Stimulated activated naive B cell treated with anti-CD40 and anti-IgM and Interleukin-4, amounts not matched to agents 10 μg/mL and 1 μg/mL and 100 μg/mL, for 72 hours (primary cell): ENCODE results near the gene CCDC179.

Source experiments
- ATAC-seq, 2 donors: fragments of 150-1000 bp; cut with Tn5 transposase; replicated peaks; 2 replicates each; pipeline ENCODE4 v1.10.0; 2021; ENCODE audit warnings: moderate library complexity in 1 of 2
- DNase-seq: peaks from one replicate; pipeline ENCODE4 v3.0.0; 2021
- H3K27ac Mint-ChIP-seq: one replicate; pipeline ENCODE4 v1.8.0; 2022; ENCODE audit warnings: mild to moderate bottlenecking, mixed read lengths
- H3K27me3 Mint-ChIP-seq, 2 donors: one replicate each; pipeline ENCODE4 v1.8.0; 2022; ENCODE audit warnings: mixed read lengths in 2 of 2
- H3K36me3 Mint-ChIP-seq, 2 donors: one replicate each; pipeline ENCODE4 v1.8.0; 2022; ENCODE audit warnings: mixed read lengths in 2 of 2, mild to moderate bottlenecking in 1 of 2
- H3K4me1 Mint-ChIP-seq, 2 donors: one replicate each; pipeline ENCODE4 v1.8.0; 2022; ENCODE audit warnings: mixed read lengths in 2 of 2, mild to moderate bottlenecking in 1 of 2
- H3K4me3 Mint-ChIP-seq, 2 donors: one replicate each; pipeline ENCODE4 v1.8.0; 2022; ENCODE audit warnings: mild to moderate bottlenecking in 2 of 2, mixed read lengths in 2 of 2, moderate library complexity in 1 of 2
- H3K9me3 Mint-ChIP-seq, 2 donors: one replicate each; pipeline ENCODE4 v1.8.0; 2022; ENCODE audit warnings: mixed read lengths in 2 of 2, mild to moderate bottlenecking in 1 of 2

The CCDC179 gene

DNA sequence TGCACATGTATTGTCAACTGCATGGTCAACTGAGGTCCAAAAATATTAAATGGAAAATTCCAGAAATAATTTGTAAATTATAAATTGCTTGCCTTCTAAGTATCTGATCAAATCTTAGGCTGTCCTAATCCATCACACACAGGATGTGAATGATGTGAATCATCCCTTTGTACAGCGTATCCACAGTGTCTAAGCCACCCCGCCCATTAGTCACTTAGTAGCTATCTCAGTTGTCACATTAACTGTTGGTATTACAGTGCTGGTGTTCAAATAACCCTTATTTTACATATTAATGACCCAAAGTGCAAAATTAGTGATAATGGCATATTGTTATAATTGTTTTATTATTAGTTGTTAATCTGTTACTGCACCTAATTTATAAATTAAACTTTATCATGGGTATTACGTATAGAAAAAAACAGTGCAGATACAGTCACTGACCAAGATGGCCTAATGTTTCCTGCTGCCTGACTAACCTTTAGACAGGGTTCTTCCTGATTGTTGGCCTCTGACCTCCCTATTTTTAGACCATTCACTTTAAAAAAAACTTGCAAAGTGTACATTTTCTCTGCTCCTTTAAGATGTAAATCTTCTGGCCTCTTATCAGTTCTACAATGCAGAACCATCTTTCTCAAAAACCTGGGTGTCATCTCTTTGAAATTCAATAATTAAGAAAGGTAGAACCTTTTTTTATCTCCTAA lies 27.8 kb downstream of the CCDC179 start:
- ATAC-seq (no peak), DNase-seq (no peak)
- H3K36me3 Mint-ChIP-seq: no peaks in the 10 kb centered on the region
- H3K4me3 Mint-ChIP-seq: no peak overlapping the region
- H3K27ac Mint-ChIP-seq: no peak overlapping the region
- peaks cover 5 to 8% of the 10 kb centered on the region in 2 donors for H3K4me1 Mint-ChIP-seq
- H3K9me3 Mint-ChIP-seq: no peaks in the 10 kb centered on the region
- no peaks in the 10 kb centered on the region for H3K27me3 Mint-ChIP-seq

DNA sequence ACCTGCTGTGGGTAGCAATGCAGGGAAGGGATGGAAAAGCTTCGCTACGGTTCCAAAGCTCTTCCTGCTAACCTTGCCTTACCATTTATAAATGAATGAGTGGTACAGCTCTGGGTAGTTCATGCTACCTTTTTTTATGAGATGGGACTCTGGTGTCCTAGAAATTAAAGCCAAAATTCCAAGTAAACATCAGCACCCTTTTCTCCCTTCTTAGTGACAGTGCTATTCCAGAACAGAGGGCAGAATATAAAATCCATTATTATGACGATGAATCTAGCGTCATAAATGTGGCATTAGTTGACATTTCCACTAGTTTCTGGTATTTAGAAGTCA lies 30.2 kb downstream of the CCDC179 start:
- no peaks in the 10 kb centered on the region for H3K27me3 Mint-ChIP-seq
- H3K4me1 Mint-ChIP-seq: peaks cover 5 to 8% of the 10 kb centered on the region in 2 donors

GRCh38 chr11:22829231-22830081 lies 30.8 kb downstream of the CCDC179 start, which contains the start of gene SVIP:
Gene SVIP, minus strand, starts transcription at chr11:22829801. Its CDS starts 53 bp downstream, at chr11:22829748.
- peaks cover 5 to 8% of the 10 kb centered on the region in 2 donors for H3K4me1 Mint-ChIP-seq
- peak within 1 kb of the TSS; percentile 87 for H3K4me3 Mint-ChIP-seq
- no peaks in the 10 kb centered on the region for H3K9me3 Mint-ChIP-seq
- peak within 1 kb of the TSS; percentile 69 for H3K27ac Mint-ChIP-seq
- ATAC-seq: peak; percentile 88 to 91
- peak; percentile 88 for DNase-seq
- H3K27me3 Mint-ChIP-seq: no peaks in the 10 kb centered on the region
- peaks cover 4 to 7% of the 10 kb centered on the region in 2 donors for H3K36me3 Mint-ChIP-seq

More for the DNA sequence above, 30.2 kb downstream of the CCDC179 start:
- no peak for DNase-seq
- H3K9me3 Mint-ChIP-seq: no peaks in the 10 kb centered on the region
- peak overlapping the region; percentile 87 for H3K4me3 Mint-ChIP-seq
- peaks cover 0 to 3% of the 10 kb centered on the region in 2 donors for H3K36me3 Mint-ChIP-seq
- no peak for ATAC-seq
- peak overlapping the region; percentile 65 for H3K27ac Mint-ChIP-seq

- Mint-ChIP-seq H3K4me3 (peak overlapping the region; percentile 87), H3K4me1 (peaks cover 5 to 8% of the 10 kb centered on the region in 2 donors), H3K27me3 (no peaks in the 10 kb centered on the region), H3K9me3 (no peaks in the 10 kb centered on the region), H3K27ac (no peak overlapping the region), H3K36me3 (peaks cover 7 to 9% of the 10 kb centered on the region in 2 donors)
- DNase-seq (no peak), ATAC-seq (no peak)
Measured at GRCh38 chr11:22828373-22828772, 31.9 kb downstream of the CCDC179 start.

DNA sequence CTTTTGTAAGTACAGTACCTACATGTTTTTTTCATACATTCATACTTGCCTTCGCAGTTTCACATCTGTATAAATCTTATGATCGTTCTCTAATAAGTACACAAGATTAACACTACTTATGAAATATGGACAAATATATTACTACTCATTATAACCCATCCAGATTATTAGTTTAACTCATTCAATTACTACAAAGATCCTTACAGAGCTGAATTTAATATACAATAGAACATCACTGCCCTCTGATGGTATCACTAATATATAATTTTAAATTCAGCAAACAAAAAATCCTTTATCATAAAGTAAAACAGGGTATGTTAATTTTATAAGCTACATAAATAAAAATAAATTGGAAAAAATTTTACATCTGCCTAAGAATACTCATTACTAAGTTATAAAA lies 38.1 kb downstream of the CCDC179 start:
- Mint-ChIP-seq H3K4me3 (no peak overlapping the region), H3K27me3 (no peaks in the 10 kb centered on the region), H3K27ac (no peak overlapping the region), H3K4me1 (no peaks in the 10 kb centered on the region), H3K9me3 (no peaks in the 10 kb centered on the region), H3K36me3 (peaks cover 20 to 30% of the 10 kb centered on the region in 2 donors)
- no peak for ATAC-seq
- DNase-seq: no peak

GRCh38 chr11:22809893-22810292 lies 50.4 kb downstream of the CCDC179 start:
- H3K27ac Mint-ChIP-seq: no peak overlapping the region
- H3K4me1 Mint-ChIP-seq: peaks cover 11 to 15% of the 10 kb centered on the region in 2 donors

DNA sequence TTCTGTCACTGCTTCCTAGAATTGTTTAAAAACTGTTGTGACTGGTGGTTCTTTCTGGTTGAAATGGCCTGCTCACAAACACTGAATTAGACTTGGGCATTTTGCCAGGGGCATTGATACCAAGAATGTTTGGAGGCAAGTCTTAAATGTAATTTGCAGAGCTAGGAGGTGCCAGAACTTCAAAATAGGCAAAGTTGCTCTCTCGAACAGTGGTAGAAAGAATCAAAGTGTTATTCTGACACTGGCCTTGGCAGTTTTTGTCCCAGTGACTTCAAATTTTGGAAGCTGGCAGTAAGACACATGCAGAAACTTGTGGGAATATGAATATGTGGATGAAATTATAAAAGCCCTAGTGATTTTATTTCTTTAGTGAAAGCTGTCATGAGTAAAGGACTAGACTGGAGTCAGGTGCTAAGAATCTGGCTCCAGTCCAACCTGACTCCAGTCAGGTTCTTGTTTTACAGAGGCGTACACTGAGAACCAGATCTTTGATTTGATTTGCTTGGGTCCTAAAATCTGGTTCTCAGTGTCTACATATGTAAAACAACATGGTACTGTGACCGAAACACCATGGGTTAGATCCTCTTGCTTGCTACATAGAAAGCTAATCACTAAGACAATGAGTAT lies 51.6 kb downstream of the CCDC179 start:
- peak; percentile 26 to 31 for ATAC-seq
- Mint-ChIP-seq H3K27me3 (no peaks in the 10 kb centered on the region), H3K4me3 (no peak overlapping the region), H3K4me1 (peaks cover 11 to 15% of the 10 kb centered on the region in 2 donors), H3K9me3 (peaks cover 3 to 4% of the 10 kb centered on the region in 2 donors), H3K36me3 (peaks cover 0 to 4% of the 10 kb centered on the region in 2 donors), H3K27ac (no peak overlapping the region)
- no peak for DNase-seq

More at GRCh38 chr11:22809893-22810292, 50.4 kb downstream of the CCDC179 start:
- DNase-seq (no peak), ATAC-seq (no peak)
- Mint-ChIP-seq H3K9me3 (peaks cover 4 to 5% of the 10 kb centered on the region in 2 donors), H3K27me3 (no peaks in the 10 kb centered on the region), H3K36me3 (peaks cover 0 to 4% of the 10 kb centered on the region in 2 donors), H3K4me3 (no peak overlapping the region)

GRCh38 chr11:22807855-22808570 lies 52.3 kb downstream of the CCDC179 start:
- ATAC-seq: peak; percentile 96 to 99
- Mint-ChIP-seq H3K27me3 (no peaks in the 10 kb centered on the region), H3K4me3 (no peak overlapping the region), H3K4me1 (peaks cover 11 to 15% of the 10 kb centered on the region in 2 donors), H3K36me3 (peaks cover 0 to 4% of the 10 kb centered on the region in 2 donors), H3K27ac (no peak overlapping the region), H3K9me3 (peaks cover 3 to 4% of the 10 kb centered on the region in 2 donors)
- no peak for DNase-seq

DNA sequence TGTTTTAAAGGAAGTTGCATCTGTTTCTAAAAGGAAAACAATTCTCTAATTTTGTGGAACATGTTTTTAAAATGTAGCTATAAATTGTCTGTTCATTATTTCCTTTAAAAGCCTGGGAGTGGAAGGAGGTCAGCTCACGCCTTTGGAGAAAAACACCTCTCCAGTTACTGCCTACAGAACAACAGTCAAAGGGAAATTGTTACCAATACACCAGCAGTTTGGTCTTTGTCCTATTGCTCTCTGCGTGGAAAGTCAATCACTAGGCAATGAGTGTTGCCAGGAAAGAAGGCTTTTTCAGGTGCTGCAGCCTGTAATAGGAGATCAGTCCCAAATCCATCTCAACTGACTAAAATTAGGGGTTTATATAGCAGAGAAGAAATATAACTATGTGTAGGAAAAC lies 52.9 kb downstream of the CCDC179 start:
- no peaks in the 10 kb centered on the region for H3K27me3 Mint-ChIP-seq
- no peak overlapping the region for H3K27ac Mint-ChIP-seq
- peaks cover 11 to 15% of the 10 kb centered on the region in 2 donors for H3K4me1 Mint-ChIP-seq
- peaks cover 3 to 4% of the 10 kb centered on the region in 2 donors for H3K9me3 Mint-ChIP-seq
- H3K4me3 Mint-ChIP-seq: no peak overlapping the region
- ATAC-seq (no peak), DNase-seq (no peak)
- H3K36me3 Mint-ChIP-seq: peaks cover 0 to 4% of the 10 kb centered on the region in 2 donors

- H3K27me3 Mint-ChIP-seq: no peaks in the 10 kb centered on the region
- peaks cover 6% of the 10 kb centered on the region in 2 donors for H3K4me1 Mint-ChIP-seq
- DNase-seq (no peak), ATAC-seq (no peak)
- H3K9me3 Mint-ChIP-seq: no peaks in the 10 kb centered on the region
- no peak overlapping the region for H3K27ac Mint-ChIP-seq
- no peaks in the 10 kb centered on the region for H3K36me3 Mint-ChIP-seq
- no peak overlapping the region for H3K4me3 Mint-ChIP-seq
Measured at GRCh38 chr11:22802861-22803260, 57.4 kb downstream of the CCDC179 start.

- ATAC-seq: no peak
Measured at GRCh38 chr11:22800482-22800881, 59.8 kb downstream of the CCDC179 start.

DNA sequence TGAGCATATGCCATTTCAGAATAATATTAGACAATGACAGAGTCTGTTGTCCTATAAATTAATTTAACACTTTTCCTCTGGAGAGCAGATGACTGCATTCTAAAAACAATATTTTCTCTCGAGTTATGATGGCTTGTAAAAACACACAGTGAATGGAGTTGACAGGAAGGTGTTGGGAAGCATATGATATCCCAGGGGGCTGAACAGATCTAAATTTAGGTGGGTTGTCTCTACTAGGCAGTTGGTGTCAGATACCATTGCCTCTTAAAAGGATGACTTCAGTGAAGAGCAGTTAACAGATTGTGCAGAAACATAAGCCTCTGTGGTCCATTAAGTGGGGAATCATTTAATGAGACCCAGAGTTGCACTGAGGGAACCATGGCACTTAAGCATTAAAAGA lies 61.4 kb downstream of the CCDC179 start:
- DNase-seq: no peak
- H3K4me1 Mint-ChIP-seq: no peaks in the 10 kb centered on the region
- no peaks in the 10 kb centered on the region for H3K36me3 Mint-ChIP-seq
- no peaks in the 10 kb centered on the region for H3K9me3 Mint-ChIP-seq
- ATAC-seq: no peak
- H3K27me3 Mint-ChIP-seq: no peaks in the 10 kb centered on the region
- no peak overlapping the region for H3K27ac Mint-ChIP-seq
- no peak overlapping the region for H3K4me3 Mint-ChIP-seq

More at GRCh38 chr11:22800482-22800881, 59.8 kb downstream of the CCDC179 start:
- Mint-ChIP-seq H3K4me1 (no peaks in the 10 kb centered on the region), H3K36me3 (no peaks in the 10 kb centered on the region), H3K27me3 (no peaks in the 10 kb centered on the region), H3K27ac (no peak overlapping the region), H3K4me3 (no peak overlapping the region), H3K9me3 (no peaks in the 10 kb centered on the region)
- DNase-seq: no peak

- Mint-ChIP-seq H3K4me3 (no peak overlapping the region), H3K9me3 (no peaks in the 10 kb centered on the region), H3K4me1 (peaks cover 0 to 2% of the 10 kb centered on the region in 2 donors), H3K27ac (no peak overlapping the region), H3K36me3 (no peaks in the 10 kb centered on the region), H3K27me3 (no peaks in the 10 kb centered on the region)
- DNase-seq (no peak), ATAC-seq (no peak)
Measured at GRCh38 chr11:22797047-22797446, 63.2 kb downstream of the CCDC179 start.
